ENCODE data around the gene USP11. TPM values are rescaled to one million over a fixed set of nuclear protein-coding genes. Genes with fewer than 3 reads are reported as not detected.
"Not testable (repeated sequence)": the region's sequence is repeated elsewhere in the genome, so short reads cannot be mapped to it uniquely, and the experiment has no call there.

The USP11 gene
- total RNA-seq, 1 donor from 2014 or later, result 10.2 TPM

GRCh38 chrX:47242321-47242720 is 9.5 kb downstream of the USP11 start:
- ATAC-seq, result no peak
- no peak for DNase-seq (ENCODE audit: low spot score)

GRCh38 chrX:47243351-47243750 is 10.5 kb downstream of the USP11 start:
- ATAC-seq (no peak), DNase-seq (ENCODE audit: low spot score) (no peak)

GRCh38 chrX:47244676-47245075 is 11.9 kb downstream of the USP11 start:
- no peak for ATAC-seq

GRCh38 chrX:47245156-47245555 is 12.3 kb downstream of the USP11 start:
- ATAC-seq (no peak), DNase-seq (ENCODE audit: low spot score) (no peak)

More at GRCh38 chrX:47244676-47245075, 11.9 kb downstream of the USP11 start:
- no peak for DNase-seq (ENCODE audit: low spot score)

- DNase-seq (ENCODE audit: low spot score), result no peak
- no peak for ATAC-seq
These were observed 14.6 kb downstream of the USP11 start for GRCh38 chrX:47247206-47247998.

- DNase-seq (ENCODE audit: low spot score), result no peak
- no peak for ATAC-seq
These were observed 15.2 kb downstream of the USP11 start for GRCh38 chrX:47247999-47248320.

- no peak for ATAC-seq
- no peak for DNase-seq (ENCODE audit: low spot score)
These were observed 15.8 kb downstream of the USP11 start for GRCh38 chrX:47248576-47248975.

- no peak for DNase-seq (ENCODE audit: low spot score)
- no peak for ATAC-seq
These were observed 17.2 kb downstream of the USP11 start for GRCh38 chrX:47250017-47250347.

- ATAC-seq; DNase-seq (ENCODE audit: low spot score): not testable (repeated sequence)
These were observed 24.8 kb downstream of the USP11 start for GRCh38 chrX:47257620-47258019.

GRCh38 chrX:47264483-47265173 is 31.8 kb downstream of the USP11 start:
- no peak for ATAC-seq

GRCh38 chrX:47266643-47267042 is 33.8 kb downstream of the USP11 start:
- DNase-seq (ENCODE audit: low spot score) (no peak), ATAC-seq (no peak)

More at GRCh38 chrX:47264483-47265173, 31.8 kb downstream of the USP11 start:
- DNase-seq (ENCODE audit: low spot score), result no peak

- DNase-seq (ENCODE audit: low spot score) (no peak), ATAC-seq (no peak)
These were observed 39.2 kb downstream of the USP11 start for GRCh38 chrX:47272013-47272408.

GRCh38 chrX:47273011-47273730 is 40.4 kb downstream of the USP11 start:
- ATAC-seq, result no peak
- no peak for DNase-seq (ENCODE audit: low spot score)

- ATAC-seq (no peak), DNase-seq (ENCODE audit: low spot score) (no peak)
These were observed 45.9 kb downstream of the USP11 start for GRCh38 chrX:47278691-47279090.

GRCh38 chrX:47283015-47283771 is 50.4 kb downstream of the USP11 start:
- DNase-seq (ENCODE audit: low spot score) (no peak), ATAC-seq (no peak)

GRCh38 chrX:47284616-47285015 is 51.8 kb downstream of the USP11 start:
- ATAC-seq; DNase-seq (ENCODE audit: low spot score): not testable (repeated sequence)

- ATAC-seq, result no peak
- no peak for DNase-seq (ENCODE audit: low spot score)
These were observed 53.1 kb downstream of the USP11 start for GRCh38 chrX:47285836-47286320.

GRCh38 chrX:47293106-47293505 is 60.3 kb downstream of the USP11 start:
- ATAC-seq (no peak), DNase-seq (ENCODE audit: low spot score) (no peak)

- DNase-seq (ENCODE audit: low spot score), result no peak
- ATAC-seq, result no peak
These were observed 64.1 kb downstream of the USP11 start for GRCh38 chrX:47296766-47297365.

- ATAC-seq (no peak), DNase-seq (ENCODE audit: low spot score) (no peak)
These were observed 65.1 kb downstream of the USP11 start for GRCh38 chrX:47297874-47298273.

All from left lobe of liver (tissue), 2 donors.